Epidermal melanocyte (primary cell): ENCODE results near the gene LEO1.

Experiments used
- DNase-seq: peaks from one replicate; pipeline ENCODE4 v3.0.0; 2011; ENCODE audit warnings: low spot score; ENCODE audit not compliant: insufficient read length

LEO1 gene

DNA sequence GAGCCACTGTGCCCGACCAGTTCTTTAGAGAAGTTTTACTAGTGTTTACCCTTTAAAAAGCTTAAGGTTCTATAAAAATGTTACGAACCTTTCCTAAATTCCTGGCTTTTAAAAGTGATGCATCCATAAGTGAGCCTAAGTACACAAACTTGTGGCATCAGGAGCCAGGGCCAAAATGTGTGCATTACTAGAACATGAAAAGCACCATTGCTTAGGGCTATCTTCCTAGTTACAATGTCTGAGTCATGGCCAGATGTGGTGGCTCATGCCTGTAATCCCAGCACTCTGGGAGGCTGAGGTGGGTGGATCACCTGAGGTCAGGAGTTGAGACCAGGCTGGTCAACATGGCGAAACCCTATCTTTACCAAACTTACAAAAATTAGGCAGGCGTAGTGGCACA, 39.9 kb downstream of the LEO1 start:
- DNase-seq, result no peak

DNA sequence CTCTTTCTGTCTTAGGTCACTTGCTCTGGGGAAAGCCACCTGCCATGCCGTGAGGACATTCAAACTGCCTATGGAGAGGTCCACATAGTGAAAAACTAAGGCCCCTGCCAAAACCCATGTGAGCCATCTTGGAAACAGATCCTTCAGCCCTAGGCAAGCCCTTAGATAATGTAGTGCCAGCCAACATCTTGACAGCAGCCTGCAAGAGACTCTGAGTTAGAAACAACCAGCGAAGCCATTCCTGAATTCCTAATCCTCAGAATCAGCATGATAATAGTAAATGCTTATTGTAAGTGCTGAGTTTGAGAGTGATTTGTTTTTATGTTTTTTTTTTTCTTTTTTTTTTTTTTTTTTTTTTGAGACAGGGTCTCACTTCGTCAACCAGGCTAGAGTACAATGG, 40.6 kb downstream of the LEO1 start:
- DNase-seq, result no peak

DNA sequence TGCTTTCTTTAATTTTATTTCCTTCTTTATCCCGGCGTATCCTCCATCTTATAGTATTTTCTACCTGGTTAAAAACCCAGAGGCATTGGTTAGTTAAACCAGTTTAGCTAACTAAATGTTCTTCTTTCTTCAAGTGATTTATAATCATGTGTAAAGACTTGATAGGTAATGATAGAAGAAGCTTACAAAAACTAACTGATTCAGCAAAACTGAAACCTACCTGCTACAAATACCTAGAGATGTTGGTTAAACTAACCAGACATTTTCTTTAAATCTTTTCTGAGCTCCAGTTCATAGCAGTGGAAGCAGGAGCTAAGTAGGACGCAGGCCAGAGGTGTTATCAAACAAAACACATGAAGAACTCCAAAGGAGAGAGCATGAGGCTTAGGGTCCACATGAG, 44.8 kb downstream of the LEO1 start:
- no peak for DNase-seq

DNA sequence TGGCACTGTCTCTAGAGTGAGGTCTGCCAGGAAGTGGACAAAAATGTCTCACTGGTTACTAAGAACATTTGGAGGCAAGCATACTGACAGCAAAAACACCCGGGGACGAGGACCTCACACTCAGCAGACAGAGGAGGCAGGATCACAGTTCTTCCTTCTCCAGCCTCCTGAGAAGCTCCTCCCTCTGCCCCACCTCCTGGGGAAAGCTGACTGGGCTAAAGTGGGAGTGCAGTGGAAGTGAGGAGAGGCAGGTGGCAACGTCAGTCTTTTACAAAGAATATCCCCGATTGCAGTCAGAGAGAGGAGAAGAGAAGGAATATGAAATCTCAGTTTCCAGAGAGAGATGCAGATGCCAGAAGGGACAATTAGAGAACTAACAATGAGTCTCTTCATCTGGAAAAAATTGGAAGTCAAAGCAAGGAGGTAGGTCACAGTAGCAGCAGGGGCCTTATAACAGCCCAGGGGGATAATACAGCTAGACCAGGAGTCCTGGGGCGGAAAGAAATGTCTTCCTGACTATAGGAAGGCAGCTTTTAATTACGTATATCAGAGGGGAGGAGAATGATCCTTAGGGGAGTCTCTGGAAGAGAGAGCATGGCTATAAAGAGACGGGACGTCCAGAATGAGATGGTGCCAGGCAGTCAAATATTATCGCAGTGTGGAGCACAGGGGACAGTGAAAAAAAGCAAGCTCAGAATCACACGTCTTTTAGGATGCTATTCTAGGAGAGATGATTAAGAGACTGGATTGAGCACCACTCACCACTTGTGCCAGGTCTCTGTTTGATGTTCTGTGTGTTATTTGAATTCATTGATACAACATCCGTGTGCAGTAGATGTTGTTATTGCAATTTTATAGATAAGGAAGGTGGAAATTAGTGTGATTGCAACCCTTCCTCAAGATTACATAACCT, 47.2 kb downstream of the LEO1 start:
- no peak for DNase-seq

DNA sequence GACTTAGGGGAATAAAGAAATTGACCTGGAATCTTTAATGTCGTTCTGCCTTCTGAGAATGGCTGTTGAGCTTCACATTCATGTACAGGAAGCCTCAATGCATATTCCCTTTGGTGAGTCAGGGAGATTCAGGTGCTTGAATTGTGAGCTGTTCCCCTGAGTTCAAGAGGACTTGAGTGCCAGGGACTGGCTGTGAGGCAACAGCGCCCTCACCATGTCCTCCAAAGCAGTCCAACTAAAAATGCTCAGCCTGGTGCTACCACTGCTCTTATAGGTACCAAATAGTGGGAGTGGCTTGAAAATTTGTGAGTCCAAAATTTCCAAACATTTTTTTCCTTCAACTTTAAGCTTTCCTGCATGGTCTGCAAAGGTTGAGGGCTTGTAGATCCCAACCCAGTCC, 54.1 kb downstream of the LEO1 start:
- DNase-seq, result no peak

DNA sequence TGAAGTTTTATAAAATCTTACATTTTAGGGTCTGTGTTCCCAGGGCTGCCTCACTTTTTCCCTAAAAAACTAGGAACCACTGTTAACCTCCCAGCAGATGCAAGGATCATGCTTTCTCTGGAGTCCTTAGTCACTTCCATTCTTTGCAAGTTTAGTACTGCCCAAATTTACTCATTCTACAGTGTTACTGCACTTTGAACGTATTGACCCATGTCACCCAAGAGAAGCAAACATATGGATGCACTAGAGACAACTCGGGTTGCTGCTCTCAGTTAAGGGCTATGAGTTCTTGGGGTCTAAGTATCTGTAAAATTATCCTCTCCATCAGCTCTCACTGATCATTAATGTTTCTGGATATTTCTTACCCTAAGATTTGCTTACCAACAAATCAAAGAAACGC, 59.0 kb downstream of the LEO1 start:
- DNase-seq, result no peak

DNA sequence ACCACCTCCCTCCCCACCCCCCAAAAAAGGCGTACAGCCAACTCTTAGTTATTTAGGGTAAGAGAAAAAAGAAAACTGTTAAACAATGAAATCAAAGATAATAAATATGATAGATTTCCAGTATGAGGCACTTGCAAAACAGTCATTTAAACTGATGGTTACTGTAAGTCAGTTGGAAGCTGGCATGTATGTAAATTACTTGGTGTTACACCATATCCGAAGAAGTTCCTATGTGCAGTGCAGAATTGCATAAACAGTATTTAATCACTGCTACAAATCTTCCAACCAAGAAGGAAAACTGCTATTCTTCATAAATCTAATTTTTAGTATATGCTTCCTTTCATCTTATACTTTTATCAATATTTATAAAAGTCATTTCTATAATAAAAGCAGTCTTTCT, 62.0 kb downstream of the LEO1 start:
- DNase-seq, result no peak

DNA sequence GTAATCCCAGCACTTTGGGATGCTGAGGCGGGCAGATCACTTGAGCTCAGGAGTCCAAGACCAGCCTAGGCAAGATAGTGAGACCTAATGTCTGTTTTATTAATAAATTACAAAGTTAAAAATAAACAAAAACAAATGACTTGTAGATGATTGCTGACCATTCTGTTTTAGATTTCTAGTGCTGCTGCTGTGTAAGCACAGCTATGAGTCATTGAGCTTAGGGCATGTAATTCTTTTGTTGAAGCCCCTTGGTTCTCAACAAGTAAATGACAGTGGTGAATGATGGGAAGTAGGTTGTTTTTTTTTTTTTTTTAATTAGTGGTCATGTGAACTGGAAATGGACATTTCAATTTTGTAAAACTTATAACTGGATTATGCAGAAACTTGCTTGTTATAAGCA, 63.3 kb downstream of the LEO1 start:
- DNase-seq, result no peak

DNA sequence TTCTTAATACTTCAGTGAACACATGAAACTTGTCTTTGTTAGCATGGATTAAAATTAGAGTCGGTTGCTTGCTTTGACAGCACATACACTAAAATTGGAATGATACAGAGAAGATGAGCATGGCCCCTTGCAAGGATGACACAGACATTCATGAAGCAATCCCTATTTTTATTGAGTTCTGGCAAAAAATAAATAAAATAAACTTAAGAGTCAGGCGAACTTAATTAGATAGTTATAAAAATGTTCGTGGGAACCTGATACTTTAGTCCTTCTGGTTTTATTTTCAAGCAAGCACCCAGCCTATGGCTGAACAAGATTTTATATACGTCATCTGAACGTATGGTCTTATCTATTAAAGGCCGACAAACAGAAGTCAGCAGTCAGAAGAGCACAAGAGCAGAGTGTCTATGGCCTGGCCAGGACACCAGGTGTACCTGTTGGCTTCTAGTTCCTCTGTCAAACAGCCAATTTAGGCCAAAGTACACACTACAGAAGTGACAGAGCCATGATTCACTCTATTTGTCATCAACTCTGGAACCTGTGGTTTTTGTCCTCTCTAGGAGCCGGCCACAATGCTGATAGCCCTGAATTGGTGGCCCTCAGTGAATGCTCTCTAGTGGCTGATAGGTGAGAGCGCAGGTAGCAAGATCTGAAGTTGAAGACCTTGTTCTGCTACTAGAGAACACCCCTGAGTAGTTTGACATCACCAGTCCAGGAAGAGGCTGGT, 64.3 kb downstream of the LEO1 start:
- DNase-seq, result no peak

DNA sequence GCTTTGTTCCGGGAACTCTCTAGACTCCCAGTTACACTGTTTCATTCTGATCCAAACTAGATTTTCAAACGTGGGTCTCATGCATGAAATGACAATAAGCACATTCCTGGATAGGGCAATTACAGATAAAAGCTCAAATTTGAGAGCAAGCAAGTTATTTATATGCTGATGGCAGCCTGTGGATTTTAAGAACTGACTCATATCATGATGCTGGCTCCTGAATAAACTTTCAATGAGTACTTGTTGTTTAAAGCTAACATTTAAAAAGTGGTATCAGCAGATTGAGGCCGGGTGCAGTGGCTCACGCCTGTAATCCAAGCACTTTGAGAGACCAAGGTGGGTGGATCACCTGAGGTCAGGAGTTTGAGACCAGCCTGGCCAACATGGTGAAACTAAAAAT, 66.6 kb downstream of the LEO1 start:
- no peak for DNase-seq

DNA sequence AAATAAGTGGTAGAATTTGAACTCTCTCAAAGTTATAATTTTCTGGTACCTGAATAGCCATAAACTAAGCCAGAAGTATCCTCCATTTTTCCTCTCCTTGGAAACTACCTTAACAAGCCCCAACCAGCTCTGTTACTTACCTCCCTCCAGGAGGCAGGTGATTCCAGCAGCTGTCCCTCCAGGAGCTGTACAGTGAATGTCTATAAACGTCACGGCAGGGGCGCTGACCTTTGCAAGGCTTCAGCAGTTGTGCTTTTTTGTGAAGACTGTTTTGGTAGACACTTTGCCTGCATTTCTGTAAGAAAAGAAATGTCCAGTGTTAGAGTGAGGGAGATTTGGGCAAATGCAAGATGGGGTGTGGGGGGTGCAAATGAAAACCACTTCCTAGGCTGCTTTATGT, 67.2 kb downstream of the LEO1 start:
- DNase-seq, result no peak

DNA sequence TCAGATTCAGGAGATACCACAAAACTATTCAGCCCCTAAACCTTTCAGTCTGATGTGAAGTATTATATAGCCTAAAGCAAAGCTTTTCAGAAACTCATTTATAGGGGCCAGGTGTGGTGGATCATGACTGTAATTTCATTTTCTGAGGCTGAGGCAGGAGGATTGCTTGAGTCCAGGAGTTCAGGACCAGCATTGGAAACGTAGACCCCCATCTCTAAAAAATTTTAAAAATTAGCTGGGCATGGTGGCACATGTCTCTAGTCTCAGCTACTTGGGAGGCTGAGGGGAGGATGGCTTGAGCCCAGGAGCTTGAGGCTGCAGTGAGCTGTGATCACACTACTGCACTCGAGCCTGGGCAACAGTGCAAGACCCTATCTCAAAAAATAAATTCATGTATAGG, 82.1 kb downstream of the LEO1 start:
- no peak for DNase-seq

DNA sequence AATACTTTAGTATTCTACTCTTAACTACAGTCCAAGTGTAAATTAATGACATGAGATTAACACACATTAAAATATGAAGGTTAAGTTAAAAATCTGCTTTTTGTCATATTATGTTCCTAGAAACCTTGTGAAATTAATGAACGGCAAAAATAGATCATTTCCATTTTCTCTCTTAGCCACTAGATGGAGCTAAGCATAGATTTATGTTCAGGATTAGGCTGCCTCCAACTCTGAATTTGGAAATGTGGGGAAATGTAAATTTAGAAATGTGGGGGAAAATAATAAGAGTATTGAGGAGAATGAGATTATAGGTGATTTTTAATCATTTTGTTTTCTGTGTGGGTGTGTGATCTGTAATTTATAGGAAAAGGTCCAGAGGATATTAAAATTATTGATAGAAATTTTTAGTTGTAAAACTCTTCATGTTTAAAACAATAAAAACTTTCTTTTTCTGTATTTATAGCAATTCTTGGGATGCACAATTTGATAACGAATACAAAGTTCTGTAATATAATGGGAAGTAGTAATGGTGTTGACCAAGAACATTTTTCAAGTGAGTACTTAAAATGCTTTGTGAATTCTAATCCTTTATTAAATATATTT, 82.9 kb downstream of the LEO1 start:
- peak; percentile 29 for DNase-seq
